Activated CD4-positive, alpha-beta memory T cell treated with anti-CD3 and anti-CD28 coated beads, Interleukin-2, amount 10 ng/mL, durations not matched to agents 7 days and 5 days (primary cell): Measurements from ENCODE around the gene C15orf39. TPM values are rescaled to one million over a fixed set of nuclear protein-coding genes. Genes with fewer than 3 reads are reported as not detected.
A peak's percentile ranks its signal among the peaks of the same experiment; 100 is the strongest.

Source experiments
- CTCF ChIA-PET: fragments of 350-600 bp; sonication (Branson Sonifier 250); formaldehyde crosslinking; loops from one replicate; lab custom pipeline; 2021; ENCODE audit warnings: antibody characterized with exemption, inconsistent platforms; lab: Charles Lee
- POLR2A ChIA-PET: fragments of 350-600 bp; sonication (Branson Sonifier 250); formaldehyde crosslinking; loops from one replicate; lab custom pipeline; 2021; ENCODE audit warnings: antibody characterized with exemption; lab: Charles Lee
- DNase-seq: peaks from one replicate; pipeline ENCODE4 v3.0.0-alpha.2; 2020
- H3K27ac Mint-ChIP-seq: one replicate; pipeline ENCODE4 v1.8.0; 2021; ENCODE audit warnings: mild to moderate bottlenecking, mixed read lengths
- H3K27me3 Mint-ChIP-seq: one replicate; pipeline ENCODE4 v1.8.0; 2021; ENCODE audit warnings: mixed read lengths
- H3K36me3 Mint-ChIP-seq: one replicate; pipeline ENCODE4 v1.8.0; 2021; ENCODE audit warnings: low read depth, mixed read lengths
- H3K4me1 Mint-ChIP-seq: one replicate; pipeline ENCODE4 v1.8.0; 2021; ENCODE audit warnings: mixed read lengths
- H3K4me3 Mint-ChIP-seq: one replicate; pipeline ENCODE4 v1.8.0; 2021; ENCODE audit warnings: mild to moderate bottlenecking, mixed read lengths
- H3K9me3 Mint-ChIP-seq: one replicate; pipeline ENCODE4 v1.8.0; 2021; ENCODE audit warnings: mixed read lengths
- total RNA-seq, 2 experiments: library from RNA; stranded (reverse); gene quantifications; one replicate each; pipeline ENCODE4 v1.2.3, GENCODE V29; 2021

Gene C15orf39
- total RNA-seq = 10 to 100 TPM; 65.0 to 69.2 TPM

DNA sequence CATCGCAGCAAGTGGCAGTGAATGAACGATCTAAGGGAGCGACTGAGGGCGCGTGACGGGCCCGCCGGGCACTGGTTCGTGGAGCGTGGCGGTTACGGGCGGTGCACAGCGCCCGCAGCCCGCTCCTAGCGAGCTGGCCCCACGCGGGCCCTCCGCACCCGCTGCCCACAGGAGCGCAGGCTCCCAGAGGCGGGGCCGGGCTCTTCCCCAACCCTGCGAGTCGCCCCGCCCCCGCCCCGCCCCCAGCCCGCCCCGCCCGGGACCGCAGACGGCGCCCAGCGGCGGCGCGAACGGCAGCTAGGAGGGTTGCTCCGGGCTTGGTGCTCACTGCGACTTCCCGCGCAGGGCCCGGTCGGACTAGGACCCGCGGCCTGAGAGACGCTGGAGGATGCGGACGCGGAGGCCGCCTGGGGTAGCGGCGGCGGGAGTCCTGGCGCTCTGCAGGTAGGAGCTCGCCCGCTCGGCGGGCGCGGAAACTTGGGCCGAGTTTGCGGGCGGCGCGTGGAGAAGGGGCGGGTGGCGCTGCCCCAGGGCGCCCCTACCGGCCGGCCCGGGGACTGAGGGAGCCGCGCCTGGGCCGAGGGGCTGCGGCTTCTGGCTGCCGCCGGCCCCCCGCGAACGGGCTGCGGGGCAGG lies at the start of gene C15orf39:
Gene C15orf39, plus strand, starts transcription at position 267 of the 635 bp plus-strand sequence. CDS start 4,167 bp downstream, outside the sequence.
- H3K36me3 Mint-ChIP-seq = peaks cover 31% of the 10 kb centered on the region
- H3K27ac Mint-ChIP-seq = peak within 1 kb of the TSS; percentile 90
- peak within 1 kb of the TSS; percentile 92 for H3K4me3 Mint-ChIP-seq
- ChIA-PET POLR2A (interaction anchor here (0.6 to 4.5 kb wide), 27 partner anchors 12 to 641 kb away, joined by 3 to 50 read pairs (median 5); partner anchors contain the start of genes FAM219B, PPCDC, RPP25 and SIN3A), CTCF (interaction anchor here (0.9 to 2.9 kb wide), 20 partner anchors 11 to 241 kb away, joined by 3 to 26 read pairs (median 5); partner anchors contain the start of genes MAN2C1 and PPCDC)
- peaks cover 57% of the 10 kb centered on the region for H3K4me1 Mint-ChIP-seq
- no peaks in the 10 kb centered on the region for H3K27me3 Mint-ChIP-seq
- peak; percentile 79 for DNase-seq
- no peaks in the 10 kb centered on the region for H3K9me3 Mint-ChIP-seq

DNA sequence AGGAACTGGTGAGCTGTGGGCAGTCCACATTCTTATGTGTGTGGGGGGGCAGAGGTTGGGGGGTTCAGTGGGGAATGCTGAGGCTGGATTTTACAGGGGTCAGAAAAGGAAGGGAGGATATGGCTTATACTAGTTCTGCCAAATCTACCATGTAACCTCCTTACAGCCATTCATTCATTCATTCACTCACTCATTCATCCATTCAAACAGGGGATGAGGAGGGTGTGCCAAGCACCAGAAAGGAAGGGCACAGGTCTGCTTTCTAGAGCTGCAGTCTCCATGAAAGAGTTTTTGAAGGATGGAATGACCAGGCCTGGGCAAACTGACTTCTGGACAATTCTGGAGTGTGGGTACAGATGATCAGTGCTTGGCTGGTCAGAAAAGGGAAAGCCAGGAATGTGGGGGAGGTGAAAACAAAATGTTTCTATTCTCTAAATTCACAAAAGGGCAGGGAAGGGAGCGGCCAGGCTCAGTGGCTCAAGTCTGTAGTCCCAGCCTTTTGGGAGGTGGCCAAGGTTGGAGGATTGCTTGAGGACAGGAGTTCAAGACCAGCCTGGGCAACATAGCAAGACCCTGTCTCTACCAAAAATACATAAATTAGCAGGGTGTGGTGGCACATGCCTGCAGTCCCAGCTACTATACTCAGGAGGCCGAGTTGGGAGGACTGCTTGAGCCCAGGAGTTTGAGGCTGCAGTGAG lies 49.2 kb upstream of the C15orf39 start:
- Mint-ChIP-seq H3K9me3 (peaks cover 12% of the 10 kb centered on the region), H3K4me1 (peaks cover 29% of the 10 kb centered on the region), H3K36me3 (peaks cover 14% of the 10 kb centered on the region), H3K27me3 (peaks cover 11% of the 10 kb centered on the region), H3K4me3 (no peak overlapping the region), H3K27ac (no peak overlapping the region)
- no peak for DNase-seq
- POLR2A ChIA-PET = interaction anchor here (1.0 kb wide), 1 partner anchor 51 kb away, joined by 3 read pairs; no protein-coding TSS in a partner anchor
- CTCF ChIA-PET = interaction anchor here (0.6 kb wide), 1 partner anchor 49 kb away, joined by 3 read pairs; no protein-coding TSS in a partner anchor

DNA sequence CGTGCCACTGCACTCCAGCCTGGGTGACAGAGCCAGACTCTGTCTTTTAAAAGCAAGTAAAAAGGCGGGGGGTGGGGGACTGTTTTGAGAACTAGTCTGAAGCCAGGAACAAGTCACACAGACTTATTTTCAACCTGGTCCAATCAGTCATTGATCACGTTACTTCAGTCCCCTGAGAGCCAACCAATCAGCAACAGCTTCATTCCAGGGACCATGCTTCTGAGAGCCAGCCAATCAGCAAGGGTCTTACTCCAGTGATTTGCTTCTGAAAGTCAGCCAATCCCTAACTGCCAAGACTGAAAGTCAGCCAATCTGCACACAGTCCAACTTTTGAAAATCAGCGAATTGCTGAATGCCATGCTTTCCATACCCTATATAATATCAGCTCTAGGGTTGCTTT lies 48.6 kb upstream of the C15orf39 start:
- H3K36me3 Mint-ChIP-seq = peaks cover 14% of the 10 kb centered on the region
- POLR2A ChIA-PET = interaction anchor here (1.0 kb wide), 1 partner anchor 50 kb away, joined by 3 read pairs; no protein-coding TSS in a partner anchor
- peaks cover 29% of the 10 kb centered on the region for H3K4me1 Mint-ChIP-seq
- peaks cover 11% of the 10 kb centered on the region for H3K9me3 Mint-ChIP-seq
- no peak overlapping the region for H3K4me3 Mint-ChIP-seq
- CTCF ChIA-PET = no interaction called here
- no peak overlapping the region for H3K27ac Mint-ChIP-seq
- no peak for DNase-seq
- H3K27me3 Mint-ChIP-seq = peaks cover 11% of the 10 kb centered on the region

DNA sequence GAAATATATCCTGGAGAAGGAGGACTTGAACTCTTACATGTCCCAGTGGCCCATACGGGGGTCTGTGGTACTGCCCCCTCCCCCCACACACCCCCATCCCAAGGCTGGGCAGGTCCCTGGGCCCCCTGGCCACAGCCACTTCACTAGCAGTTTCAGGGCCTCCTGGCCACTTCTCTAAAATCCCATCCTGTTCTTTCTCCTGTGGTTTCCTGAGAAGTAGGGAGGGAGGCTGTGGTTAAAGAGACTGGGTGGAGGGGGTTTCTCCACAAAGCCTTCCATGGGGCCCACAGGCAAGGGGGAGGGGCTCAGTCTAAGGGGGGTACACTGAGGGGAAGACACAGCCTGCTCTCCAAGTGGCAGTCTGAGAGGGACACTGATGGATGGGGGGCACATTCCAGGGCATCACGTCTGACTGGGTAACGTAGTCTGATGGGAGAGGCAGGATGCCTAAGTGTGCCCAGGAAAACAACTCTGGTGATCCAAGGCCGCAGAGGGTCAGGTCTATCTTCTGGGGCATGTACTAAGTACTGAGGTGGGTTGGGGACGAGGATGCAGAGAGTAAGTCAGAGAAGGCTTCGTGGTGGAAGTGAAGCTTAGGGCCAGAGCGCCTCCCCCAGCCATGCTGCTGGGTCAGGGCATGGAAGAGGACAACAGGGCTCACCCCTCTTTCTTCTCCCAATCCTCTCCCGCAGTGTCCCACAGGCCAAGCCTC lies 48.0 kb upstream of the C15orf39 start:
- H3K4me3 Mint-ChIP-seq = no peak overlapping the region
- H3K36me3 Mint-ChIP-seq = peaks cover 14% of the 10 kb centered on the region
- H3K4me1 Mint-ChIP-seq = peaks cover 29% of the 10 kb centered on the region
- ChIA-PET POLR2A (interaction anchor here (1.0 kb wide), 1 partner anchor 50 kb away, joined by 3 read pairs; no protein-coding TSS in a partner anchor), CTCF (no interaction called here)
- DNase-seq = no peak
- peaks cover 11% of the 10 kb centered on the region for H3K27me3 Mint-ChIP-seq
- H3K9me3 Mint-ChIP-seq = peaks cover 11% of the 10 kb centered on the region
- H3K27ac Mint-ChIP-seq = no peak overlapping the region

DNA sequence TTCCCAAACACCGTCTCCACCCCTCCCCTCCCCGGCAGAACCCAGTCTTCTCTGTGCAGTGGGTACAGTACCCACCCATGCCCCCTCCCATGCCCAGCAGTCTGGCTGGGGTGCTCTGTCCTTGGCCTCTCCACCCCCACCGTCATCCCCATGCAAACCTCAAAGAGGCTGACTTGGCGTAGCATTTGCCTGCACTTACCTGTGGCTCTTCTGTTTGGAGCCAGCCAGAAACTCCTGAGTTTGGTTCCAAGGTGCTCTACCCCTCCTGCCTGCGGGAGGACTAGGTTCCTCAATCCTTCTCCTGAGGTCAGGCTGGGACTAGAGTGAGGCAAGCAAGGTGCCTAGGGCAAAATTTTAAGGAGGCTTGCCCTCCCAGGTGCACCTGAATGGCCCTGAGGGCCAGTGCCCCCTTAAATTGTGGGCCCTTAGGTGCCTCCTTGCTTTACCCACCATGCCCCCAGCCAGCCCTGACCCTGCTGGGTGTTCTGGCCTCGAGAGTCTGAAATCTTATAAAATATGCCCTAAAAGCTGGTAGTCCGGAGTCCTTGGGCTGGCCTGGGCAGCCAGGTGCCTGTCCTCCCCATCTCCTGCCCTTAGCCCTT lies 47.1 kb upstream of the C15orf39 start:
- peaks cover 14% of the 10 kb centered on the region for H3K36me3 Mint-ChIP-seq
- DNase-seq = no peak
- ChIA-PET CTCF (no interaction called here), POLR2A (no interaction called here)
- no peak overlapping the region for H3K4me3 Mint-ChIP-seq
- peaks cover 28% of the 10 kb centered on the region for H3K4me1 Mint-ChIP-seq
- H3K27ac Mint-ChIP-seq = no peak overlapping the region
- peaks cover 10% of the 10 kb centered on the region for H3K9me3 Mint-ChIP-seq
- H3K27me3 Mint-ChIP-seq = peaks cover 14% of the 10 kb centered on the region

DNA sequence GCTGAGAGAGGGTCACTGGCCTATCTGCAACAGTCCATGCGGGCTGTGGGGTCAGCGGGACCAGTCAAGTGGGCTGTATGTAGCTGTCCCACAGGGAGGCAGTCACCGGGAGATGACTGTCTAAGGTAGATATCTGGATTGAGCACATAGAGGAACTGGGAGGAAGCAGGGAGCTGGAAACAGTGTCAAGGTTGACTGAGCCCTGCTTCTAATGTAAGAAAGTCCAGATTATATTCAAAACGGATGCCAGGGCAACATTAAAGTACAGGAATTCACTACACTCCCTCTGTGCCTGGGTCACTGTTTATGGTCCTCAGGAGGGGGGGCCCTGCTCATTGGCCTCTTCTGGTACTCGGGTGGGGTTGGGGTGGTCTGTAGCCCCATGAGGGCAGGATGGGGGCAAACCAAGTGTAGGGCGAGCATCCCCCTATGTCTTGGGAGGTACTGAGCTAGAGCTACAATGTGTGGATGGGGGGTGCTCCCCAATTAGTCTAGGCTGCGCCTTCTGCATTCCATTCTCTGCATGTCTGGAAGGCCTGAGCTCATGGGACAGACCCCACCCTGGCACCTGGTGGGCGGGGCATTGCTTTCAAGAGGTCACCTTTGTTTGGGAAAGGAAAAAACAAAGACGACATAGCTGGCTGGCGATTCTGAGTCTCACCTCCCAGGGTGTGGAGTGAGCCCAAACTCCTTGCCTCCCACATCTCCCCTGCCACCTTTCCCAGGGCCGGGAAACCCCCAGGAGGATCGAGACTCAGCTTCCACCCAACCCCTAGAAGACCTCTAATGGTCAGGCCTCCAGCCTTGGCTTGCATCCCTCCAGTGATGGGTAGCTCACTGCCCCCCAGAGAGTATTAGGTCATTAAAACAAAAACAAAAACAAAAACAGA lies 45.1 kb upstream of the C15orf39 start:
- peaks cover 17% of the 10 kb centered on the region for H3K27me3 Mint-ChIP-seq
- H3K4me3 Mint-ChIP-seq = no peak overlapping the region
- peaks cover 2% of the 10 kb centered on the region for H3K36me3 Mint-ChIP-seq
- no peak overlapping the region for H3K27ac Mint-ChIP-seq
- no peak for DNase-seq
- no peaks in the 10 kb centered on the region for H3K9me3 Mint-ChIP-seq
- ChIA-PET CTCF (no interaction called here), POLR2A (interaction anchor here (0.9 to 1.6 kb wide), 2 partner anchors 44 to 89 kb away, joined by 3 to 4 read pairs; no protein-coding TSS in a partner anchor)
- H3K4me1 Mint-ChIP-seq = peaks cover 16% of the 10 kb centered on the region

DNA sequence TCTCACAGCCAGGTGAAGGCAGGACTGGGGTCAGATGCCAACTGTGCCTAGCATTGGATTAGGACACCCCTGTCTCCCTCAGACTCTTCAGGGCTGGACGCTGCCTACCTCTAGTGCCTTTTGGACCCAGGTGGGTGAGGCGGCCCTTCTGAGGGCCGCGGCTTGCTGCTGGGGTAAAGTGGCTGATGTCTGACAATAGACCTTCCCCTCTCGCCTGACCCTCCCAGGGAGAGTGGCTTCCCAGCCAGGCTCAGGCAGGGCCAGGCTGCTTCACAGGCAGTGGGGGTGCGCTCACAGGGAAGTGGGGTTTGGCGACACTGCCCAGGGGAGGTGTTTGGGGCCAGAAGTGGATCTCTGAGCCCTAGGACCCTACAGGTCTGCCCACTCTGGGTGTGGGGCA lies 43.3 kb upstream of the C15orf39 start:
- POLR2A ChIA-PET = interaction anchor here (1.6 kb wide), 1 partner anchor 91 kb away, joined by 4 read pairs; no protein-coding TSS in a partner anchor
- H3K36me3 Mint-ChIP-seq = no peaks in the 10 kb centered on the region
- CTCF ChIA-PET = no interaction called here
- peaks cover 8% of the 10 kb centered on the region for H3K4me1 Mint-ChIP-seq
- H3K9me3 Mint-ChIP-seq = no peaks in the 10 kb centered on the region
- no peak overlapping the region for H3K27ac Mint-ChIP-seq
- H3K4me3 Mint-ChIP-seq = no peak overlapping the region
- DNase-seq = no peak
- peaks cover 18% of the 10 kb centered on the region for H3K27me3 Mint-ChIP-seq

DNA sequence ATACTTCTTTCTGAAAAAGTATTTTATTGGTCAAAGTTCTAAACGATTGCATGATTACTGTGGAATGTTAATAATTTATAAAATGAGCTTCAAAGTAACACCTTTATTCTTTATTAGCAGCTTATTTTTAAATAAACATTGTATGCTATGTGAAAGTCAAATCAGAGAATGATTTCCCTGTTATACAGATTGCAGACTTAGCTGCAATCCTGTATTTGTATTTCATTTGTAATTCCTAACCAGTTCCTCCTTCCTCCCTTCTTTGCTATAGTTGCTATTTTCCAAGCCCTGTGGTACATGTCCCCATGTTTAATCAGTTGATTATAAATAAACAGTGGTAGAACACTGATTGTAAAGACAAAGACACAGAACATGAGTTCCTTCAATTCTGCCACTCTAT lies 42.4 kb upstream of the C15orf39 start:
- no peak for DNase-seq
- POLR2A ChIA-PET = interaction anchor here (0.6 to 1.1 kb wide), 3 partner anchors 40 to 292 kb away, joined by 3 to 4 read pairs (median 3); partner anchors contain the start of genes C15orf39 and SIN3A
- H3K4me1 Mint-ChIP-seq = peaks cover 1% of the 10 kb centered on the region
- CTCF ChIA-PET = no interaction called here
- H3K27me3 Mint-ChIP-seq = peaks cover 18% of the 10 kb centered on the region
- no peak overlapping the region for H3K27ac Mint-ChIP-seq
- H3K4me3 Mint-ChIP-seq = no peak overlapping the region
- no peaks in the 10 kb centered on the region for H3K36me3 Mint-ChIP-seq
- H3K9me3 Mint-ChIP-seq = no peaks in the 10 kb centered on the region

DNA sequence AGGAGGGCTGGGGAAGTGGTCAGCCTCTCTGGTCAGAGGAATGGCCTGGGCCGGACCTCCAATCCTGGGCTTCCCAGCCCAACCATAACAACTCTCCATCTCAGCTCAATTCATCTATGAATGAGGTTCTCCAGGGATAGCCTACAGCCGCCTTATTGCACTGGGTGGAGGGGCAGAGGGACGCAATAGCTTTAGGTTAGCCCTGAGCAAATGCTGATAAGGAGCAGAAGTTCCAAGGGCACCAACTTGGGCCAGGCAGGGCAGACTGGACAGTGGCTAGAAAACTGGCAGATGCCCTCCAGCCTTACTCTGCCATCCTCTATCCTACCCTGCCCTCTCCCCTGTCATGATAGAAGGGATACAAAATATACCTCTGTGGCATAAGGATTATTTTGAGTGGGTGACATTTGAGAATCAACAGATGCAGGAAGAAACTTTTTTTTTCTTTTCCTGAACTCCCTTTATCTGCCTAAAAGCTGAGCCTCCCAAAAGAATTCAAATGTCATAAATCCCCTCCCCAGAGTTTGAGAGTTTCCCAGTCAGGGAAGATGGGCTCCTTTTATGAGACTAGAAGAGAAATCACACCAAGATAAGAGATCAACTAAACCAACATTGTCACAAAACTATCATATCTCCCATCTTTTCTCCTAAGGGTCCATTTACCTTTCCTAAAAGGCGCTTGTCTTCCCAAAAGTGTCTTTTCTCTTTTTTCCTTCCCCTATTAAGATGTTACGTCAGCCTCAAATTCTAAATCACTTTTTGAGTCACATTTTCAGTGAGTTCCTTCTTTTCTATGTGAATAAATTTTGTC lies 40.4 kb upstream of the C15orf39 start:
- H3K4me3 Mint-ChIP-seq = no peak overlapping the region
- H3K36me3 Mint-ChIP-seq = peaks cover under 1% of the 10 kb centered on the region
- peaks cover under 1% of the 10 kb centered on the region for H3K9me3 Mint-ChIP-seq
- ChIA-PET POLR2A (interaction anchor here (0.8 kb wide), 1 partner anchor 10 kb away, joined by 4 read pairs; no protein-coding TSS in a partner anchor), CTCF (no interaction called here)
- H3K4me1 Mint-ChIP-seq = peaks cover 6% of the 10 kb centered on the region
- DNase-seq = no peak
- H3K27ac Mint-ChIP-seq = no peak overlapping the region
- peaks cover 19% of the 10 kb centered on the region for H3K27me3 Mint-ChIP-seq

DNA sequence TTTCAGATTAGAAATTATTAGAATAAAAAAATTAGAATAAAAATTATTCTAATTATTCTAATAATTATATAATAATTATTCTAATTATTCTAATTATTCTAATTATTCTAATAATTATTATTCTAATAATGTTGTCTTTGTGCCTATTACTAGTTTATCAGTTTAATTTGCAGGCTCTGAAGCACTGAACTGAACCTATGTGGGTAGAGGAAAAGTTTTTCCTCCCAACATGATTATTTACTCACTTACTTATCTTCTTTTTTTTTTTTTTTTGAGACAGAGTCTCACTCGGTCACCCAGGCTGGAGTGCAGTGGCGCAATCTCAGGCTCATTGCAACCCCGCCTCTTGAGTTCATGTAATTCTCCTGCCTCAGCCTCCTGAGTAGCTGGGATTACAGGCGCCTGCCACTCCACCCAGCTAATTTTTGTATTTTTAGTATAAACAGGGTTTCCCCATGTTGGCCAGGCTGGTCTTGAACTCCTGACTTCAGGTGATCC lies 39.7 kb upstream of the C15orf39 start:
- POLR2A ChIA-PET = no interaction called here

DNA sequence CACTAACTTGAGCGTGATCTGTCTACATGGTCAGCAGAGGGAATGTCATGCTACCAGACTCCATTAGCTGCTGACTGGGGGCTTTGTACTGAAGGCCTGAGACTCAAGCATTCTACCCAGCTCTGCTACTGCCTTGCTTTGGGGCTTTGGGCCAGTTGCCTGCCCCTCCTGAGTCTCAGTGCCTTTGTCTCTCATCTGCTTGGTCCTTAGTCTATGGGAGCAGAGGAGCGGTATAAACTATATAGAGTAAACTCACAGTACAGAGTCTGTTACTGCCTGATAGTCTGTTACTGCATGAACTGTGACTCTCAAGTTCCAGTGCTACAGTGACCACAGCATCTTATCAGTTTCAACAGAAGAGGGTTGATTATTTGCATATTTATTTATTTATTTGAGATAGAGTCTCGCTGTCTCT lies 38.5 kb upstream of the C15orf39 start:
- Mint-ChIP-seq H3K4me1 (peaks cover 19% of the 10 kb centered on the region), H3K9me3 (peaks cover 6% of the 10 kb centered on the region), H3K27me3 (peaks cover 27% of the 10 kb centered on the region), H3K27ac (no peak overlapping the region), H3K36me3 (peaks cover 4% of the 10 kb centered on the region), H3K4me3 (no peak overlapping the region)
- no peak for DNase-seq
- POLR2A ChIA-PET = no interaction called here
- CTCF ChIA-PET = interaction anchor here (0.5 kb wide), 1 partner anchor 82 kb away, joined by 4 read pairs; no protein-coding TSS in a partner anchor

More for the DNA sequence above, 39.7 kb upstream of the C15orf39 start:
- H3K9me3 Mint-ChIP-seq = peaks cover 2% of the 10 kb centered on the region
- CTCF ChIA-PET = no interaction called here
- peaks cover 4% of the 10 kb centered on the region for H3K36me3 Mint-ChIP-seq
- H3K4me1 Mint-ChIP-seq = peaks cover 9% of the 10 kb centered on the region
- no peak for DNase-seq
- no peak overlapping the region for H3K27ac Mint-ChIP-seq
- H3K27me3 Mint-ChIP-seq = peaks cover 25% of the 10 kb centered on the region
- H3K4me3 Mint-ChIP-seq = no peak overlapping the region
